GM18861 (cell line): ENCODE data around the gene CC2D2A.

Source experiments
- ATAC-seq: cut with Tn5 transposase; IDR thresholded peaks from one replicate; pipeline ENCODE4 v1.9.1; 2021; ENCODE audit not compliant: unreplicated experiment

Gene CC2D2A

GRCh38 chr4:15552557-15553362 lies 83.1 kb downstream of the CC2D2A start:
- ATAC-seq, result no peak

- no peak for ATAC-seq
These were observed 86.9 kb downstream of the CC2D2A start for GRCh38 chr4:15556511-15557092.

GRCh38 chr4:15557786-15558550 lies 88.3 kb downstream of the CC2D2A start:
- ATAC-seq, result no peak

GRCh38 chr4:15558561-15558960 lies 88.9 kb downstream of the CC2D2A start:
- no peak for ATAC-seq

- ATAC-seq, result no peak
These were observed 92.4 kb downstream of the CC2D2A start for GRCh38 chr4:15562114-15562513.

- ATAC-seq, result no peak
These were observed 92.9 kb downstream of the CC2D2A start for GRCh38 chr4:15562623-15563022.

- ATAC-seq, result no peak
These were observed 94.2 kb downstream of the CC2D2A start for GRCh38 chr4:15563871-15564270.

GRCh38 chr4:15568821-15569220 lies 99.1 kb downstream of the CC2D2A start:
- no peak for ATAC-seq

- no peak for ATAC-seq
These were observed 100.1 kb downstream of the CC2D2A start for GRCh38 chr4:15569746-15570145.

GRCh38 chr4:15575966-15576365 lies 106.3 kb downstream of the CC2D2A start:
- no peak for ATAC-seq

GRCh38 chr4:15577508-15577907 lies 107.8 kb downstream of the CC2D2A start:
- ATAC-seq, result no peak

- no peak for ATAC-seq
These were observed 115.1 kb downstream of the CC2D2A start for GRCh38 chr4:15584785-15585184.

GRCh38 chr4:15585331-15585730 lies 115.6 kb downstream of the CC2D2A start:
- ATAC-seq, result no peak

- no peak for ATAC-seq
These were observed 116.4 kb downstream of the CC2D2A start for GRCh38 chr4:15586066-15586465.

GRCh38 chr4:15587649-15588048 lies 118.0 kb downstream of the CC2D2A start:
- ATAC-seq, result no peak

GRCh38 chr4:15592799-15593198 lies 123.1 kb downstream of the CC2D2A start:
- ATAC-seq, result no peak

- ATAC-seq, result no peak
These were observed 129.0 kb downstream of the CC2D2A start for GRCh38 chr4:15598644-15599043.

- ATAC-seq, result no peak
These were observed 130.5 kb downstream of the CC2D2A start for GRCh38 chr4:15600176-15600575.

GRCh38 chr4:15601862-15602261 lies 132.2 kb downstream of the CC2D2A start:
- no peak for ATAC-seq

- ATAC-seq, result no peak
These were observed 135.9 kb downstream of the CC2D2A start for GRCh38 chr4:15605537-15605936.

GRCh38 chr4:15610855-15611254 lies 141.2 kb downstream of the CC2D2A start:
- no peak for ATAC-seq

GRCh38 chr4:15612136-15612535 lies 142.5 kb downstream of the CC2D2A start:
- no peak for ATAC-seq
